Activated effector memory CD4-positive, alpha-beta T cell treated with Interleukin-2 at 50 U/mL for 16 hours (primary cell): ENCODE measurements around the gene ETNPPL.
"Not testable (repeated sequence)": the region's sequence is repeated elsewhere in the genome, so short reads cannot be mapped to it uniquely, and the experiment has no call there.

Experiments used
- DNase-seq: peaks from one replicate; pipeline ENCODE4 v3.0.0-alpha.2; 2020

The ETNPPL gene

DNA sequence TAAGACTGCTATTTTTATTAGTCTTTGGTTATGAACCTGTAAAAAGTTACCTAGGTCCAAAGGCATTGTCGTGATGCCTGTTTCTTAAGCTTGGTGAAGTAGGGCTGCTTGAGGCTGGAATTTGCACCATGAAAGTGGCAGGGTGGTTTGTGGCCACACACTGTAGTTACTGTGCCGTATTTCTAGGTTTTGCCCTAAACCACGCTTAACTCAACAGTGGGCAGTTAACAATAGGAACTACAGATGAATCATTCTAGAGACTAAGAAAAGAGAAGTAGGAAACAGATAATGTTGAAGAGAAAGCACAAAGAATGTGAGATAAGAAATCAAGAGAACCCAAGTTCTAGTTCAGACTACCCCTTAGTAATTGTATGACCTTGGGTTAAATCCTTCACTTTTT lies 11.5 kb downstream of the ETNPPL start:
- no peak for DNase-seq

DNA sequence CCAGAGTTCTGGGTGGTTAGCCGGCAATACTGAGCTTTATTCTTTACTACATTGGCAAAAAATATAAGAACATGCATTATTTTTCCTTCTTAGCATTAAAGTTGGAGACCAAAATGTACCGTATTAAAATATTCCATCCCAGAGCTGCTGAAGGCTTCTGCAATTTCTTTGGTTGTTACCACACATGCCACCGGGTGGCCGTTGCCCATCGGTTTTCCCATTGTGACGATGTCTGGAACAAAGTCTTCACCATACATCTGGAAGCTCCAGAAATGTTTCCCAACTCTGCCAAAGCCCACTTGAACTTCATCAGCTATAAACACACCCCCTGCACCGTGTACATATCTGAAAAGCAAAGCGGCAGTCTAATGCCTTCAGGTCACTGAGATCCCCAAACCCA lies 13.7 kb downstream of the ETNPPL start:
- no peak for DNase-seq

DNA sequence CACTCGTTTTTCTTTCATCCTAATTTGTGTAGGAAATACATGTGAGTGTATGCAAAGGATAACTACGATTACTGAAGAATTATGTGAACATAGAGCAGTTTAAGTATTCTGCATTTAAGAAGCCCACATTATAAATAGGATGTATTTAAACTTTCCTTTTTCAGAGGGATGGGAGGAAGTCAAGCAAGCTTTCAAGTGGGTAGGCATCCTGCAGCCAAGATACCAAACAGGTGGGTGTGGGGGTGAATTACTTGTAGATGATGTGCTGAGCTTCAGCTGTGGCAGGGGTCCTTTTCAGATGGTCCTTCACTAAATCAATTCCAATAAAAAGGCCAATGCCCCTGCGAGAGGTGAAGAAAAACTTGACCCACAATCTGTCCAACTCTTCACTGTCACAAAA lies 16.3 kb downstream of the ETNPPL start:
- no peak for DNase-seq

DNA sequence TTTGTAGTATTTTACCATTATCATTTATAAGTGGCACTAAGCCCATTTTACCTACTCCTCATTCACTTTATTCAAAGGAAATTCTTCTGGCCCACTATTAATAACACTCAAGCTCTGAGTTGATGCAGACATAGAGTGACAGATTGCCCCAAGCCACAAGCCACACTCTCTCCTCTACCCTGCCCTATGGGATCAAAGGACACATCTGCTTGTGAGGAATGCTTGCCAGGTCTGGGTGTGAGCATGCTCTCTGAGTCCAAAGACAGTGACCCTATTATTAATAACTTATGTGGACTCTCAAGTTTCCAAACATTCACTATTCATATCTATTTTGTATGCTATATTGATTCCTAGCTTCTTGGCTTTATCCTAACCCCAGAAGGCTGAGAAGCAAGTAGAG lies 18.5 kb downstream of the ETNPPL start:
- DNase-seq, result no peak

DNA sequence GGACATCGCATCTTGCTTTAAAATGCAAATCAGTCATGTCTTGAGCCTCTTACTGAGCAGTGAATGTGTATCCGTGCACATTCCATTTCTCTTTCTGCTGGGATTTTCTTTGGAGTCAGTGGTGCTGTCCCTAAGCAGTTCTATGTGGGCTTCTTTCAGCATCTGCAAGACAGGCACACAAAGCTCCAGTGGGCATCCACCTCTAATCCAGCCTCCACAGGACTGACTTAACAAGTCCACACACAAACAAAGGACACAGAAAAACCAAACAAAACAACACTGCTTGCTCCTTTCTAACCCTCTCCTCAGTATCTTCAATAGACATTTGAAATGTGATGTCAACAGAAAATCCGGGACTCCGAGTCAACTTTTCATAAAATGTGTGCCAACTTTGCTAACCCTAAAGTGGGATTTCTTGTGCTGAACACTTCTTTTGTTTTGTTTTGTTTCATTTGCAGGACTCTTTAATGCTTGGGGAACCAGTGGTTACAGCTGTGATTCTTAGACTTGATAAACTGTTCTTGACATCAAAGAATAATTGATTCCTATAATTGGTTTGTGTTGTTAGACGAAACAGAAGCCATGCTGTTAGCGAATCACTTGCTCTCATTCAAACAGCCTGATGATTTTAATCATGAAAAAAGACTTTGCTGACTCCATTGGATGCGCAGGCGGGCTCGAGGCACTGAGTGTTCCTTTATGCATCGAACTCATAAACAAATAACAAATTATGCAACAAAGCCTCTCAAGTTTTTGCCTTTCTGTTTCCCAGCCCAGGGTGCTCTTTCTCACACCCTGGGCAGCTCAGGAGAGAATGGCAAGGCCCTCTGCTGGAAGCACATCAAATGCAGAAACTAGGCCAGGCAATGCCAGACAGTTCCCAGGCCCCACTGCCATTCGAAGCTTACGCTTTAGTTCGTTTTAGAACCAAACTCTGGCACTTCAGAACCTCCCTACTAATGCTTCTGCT lies 20.1 kb downstream of the ETNPPL start:
- no peak for DNase-seq

DNA sequence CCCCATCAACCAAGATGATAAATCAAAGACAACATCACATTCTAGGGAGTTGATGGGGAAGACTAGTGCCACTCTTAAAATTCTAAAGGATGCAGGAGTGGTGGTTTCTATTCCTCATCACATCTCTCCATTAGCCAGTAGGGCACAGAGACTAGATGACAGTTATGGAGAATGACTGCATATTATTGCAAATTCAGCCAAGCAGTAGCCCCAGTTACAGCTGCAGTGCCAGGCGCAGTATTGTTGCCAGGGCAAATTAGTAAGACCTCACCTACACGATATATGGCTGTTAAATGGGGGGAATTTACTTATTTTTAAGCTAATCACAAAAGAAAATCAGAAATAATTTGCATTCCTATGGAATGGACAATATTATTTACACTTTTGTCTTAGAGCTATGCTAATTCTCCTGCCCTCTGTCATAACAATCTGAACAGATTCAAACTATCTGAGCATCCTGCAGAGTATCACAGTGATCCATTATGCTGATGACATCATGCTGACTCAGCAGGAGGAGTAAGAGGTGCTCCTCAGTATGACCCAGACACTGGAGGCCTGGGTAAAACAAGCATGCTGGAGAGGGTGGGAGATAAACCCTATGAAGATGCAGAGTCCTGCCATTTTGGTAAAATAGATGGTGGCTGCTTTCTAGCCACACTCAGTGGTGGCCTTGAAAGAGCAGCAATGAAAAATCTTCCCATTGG lies 24.7 kb downstream of the ETNPPL start:
- DNase-seq, result no peak

- no peak for DNase-seq
These were observed 31.8 kb downstream of the ETNPPL start for GRCh38 chr4:108731006-108731405.

- no peak for DNase-seq
These were observed 32.3 kb downstream of the ETNPPL start for GRCh38 chr4:108730579-108730978.

DNA sequence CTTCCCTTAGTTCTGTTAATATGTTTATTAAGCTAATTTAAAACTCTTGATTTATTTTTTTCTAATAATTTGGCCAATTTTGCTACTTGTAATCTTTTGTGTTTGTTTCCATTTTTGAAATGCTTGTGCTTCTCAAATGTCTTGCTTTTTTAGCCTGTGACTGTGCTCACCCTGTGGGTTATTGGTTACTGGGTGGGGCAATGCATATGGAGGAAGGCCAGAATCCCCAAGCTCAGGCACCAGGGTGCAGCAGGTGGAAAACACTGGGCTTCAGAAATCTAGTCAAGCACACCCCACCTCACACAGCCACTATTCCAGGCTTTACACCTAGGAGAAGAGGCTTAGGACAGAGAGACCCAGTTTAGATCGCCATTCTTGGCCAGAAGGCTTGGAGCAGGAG lies 33.1 kb downstream of the ETNPPL start:
- no peak for DNase-seq

- no peak for DNase-seq
These were observed 37.4 kb downstream of the ETNPPL start for GRCh38 chr4:108725457-108725856.

- no peak for DNase-seq
These were observed 45.5 kb downstream of the ETNPPL start for GRCh38 chr4:108717386-108717785.

DNA sequence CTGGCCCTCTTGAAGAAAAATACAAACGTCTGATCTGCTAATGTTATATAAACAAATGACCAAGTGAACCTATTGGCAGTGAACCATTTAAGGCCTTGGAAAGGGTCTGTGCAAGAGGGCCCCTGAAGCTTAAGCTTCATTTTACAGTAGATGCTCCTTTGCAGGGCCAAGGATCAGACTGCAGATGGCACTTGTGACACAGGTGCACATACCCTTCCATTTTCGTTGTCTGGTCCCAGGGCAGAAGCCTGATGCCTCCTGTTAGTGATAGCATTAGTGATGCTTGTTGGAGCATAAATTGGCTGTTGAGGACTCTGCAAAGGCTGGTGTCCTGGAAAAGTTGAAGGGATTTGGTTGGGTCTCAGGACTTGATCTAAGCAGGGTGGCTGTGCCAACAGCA lies 46.5 kb downstream of the ETNPPL start:
- no peak for DNase-seq

GRCh38 chr4:108714880-108715279 lies 48.0 kb downstream of the ETNPPL start:
- no peak for DNase-seq

GRCh38 chr4:108710578-108710977 lies 52.3 kb downstream of the ETNPPL start:
- DNase-seq, result not testable (repeated sequence)

GRCh38 chr4:108709722-108710121 lies 53.1 kb downstream of the ETNPPL start:
- no peak for DNase-seq

DNA sequence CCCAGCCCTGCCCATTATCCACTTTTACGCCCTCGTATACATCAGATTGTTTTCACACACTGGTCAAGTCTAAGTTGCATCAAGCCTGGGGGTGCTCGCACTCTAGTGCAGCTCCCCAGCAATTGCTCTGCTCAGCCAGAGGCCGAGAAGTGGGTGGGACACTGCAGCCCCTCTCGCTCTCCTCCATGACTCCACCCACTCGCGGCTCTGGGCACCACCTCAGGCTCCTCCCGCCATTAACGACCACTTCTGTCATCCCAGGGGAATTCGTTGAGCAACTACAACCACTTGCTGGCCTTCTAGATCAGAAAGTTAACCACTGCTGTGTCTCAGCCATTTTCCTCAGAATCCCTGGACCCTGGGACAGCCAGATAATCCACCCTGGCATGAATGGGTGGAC lies 53.6 kb downstream of the ETNPPL start:
- DNase-seq, result no peak

DNA sequence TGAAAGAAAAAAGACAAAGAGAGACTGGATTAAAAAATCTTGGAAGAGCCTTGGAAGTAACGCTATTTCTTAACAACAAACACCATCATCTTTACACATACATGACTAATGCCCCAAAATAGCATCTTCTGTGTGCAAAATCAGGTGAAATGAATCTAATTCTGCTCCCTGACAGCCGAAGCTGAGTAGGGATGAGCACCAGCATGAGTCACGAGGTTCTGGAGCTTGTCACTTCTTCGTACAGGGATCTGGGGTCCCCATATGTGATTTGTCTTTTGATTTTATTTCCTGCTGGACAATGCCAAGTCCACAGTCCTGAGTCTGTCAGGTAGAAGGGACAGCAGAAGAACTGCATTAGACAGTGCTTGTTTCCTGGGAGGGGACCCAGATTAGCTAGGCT lies 56.6 kb downstream of the ETNPPL start:
- DNase-seq, result no peak

GRCh38 chr4:108703966-108704365 lies 58.9 kb downstream of the ETNPPL start:
- no peak for DNase-seq

DNA sequence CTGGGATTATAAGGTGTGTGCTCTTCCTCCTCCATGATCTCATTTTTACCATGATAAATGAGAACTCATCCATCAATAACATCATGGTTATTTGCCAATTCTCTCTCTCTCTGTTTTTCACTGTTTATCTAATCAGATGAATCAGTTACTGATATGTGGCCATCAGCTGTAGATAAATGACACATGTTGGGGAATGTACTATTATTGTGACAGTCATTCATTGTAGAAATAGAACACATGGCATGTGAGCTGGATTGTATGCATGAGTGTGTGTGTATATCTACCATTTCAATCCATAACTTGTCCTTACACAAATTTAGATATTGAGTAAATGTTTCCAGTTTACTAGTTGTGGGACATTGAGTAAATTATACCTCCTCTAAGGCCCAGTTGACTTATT lies 59.5 kb downstream of the ETNPPL start:
- no peak for DNase-seq

DNA sequence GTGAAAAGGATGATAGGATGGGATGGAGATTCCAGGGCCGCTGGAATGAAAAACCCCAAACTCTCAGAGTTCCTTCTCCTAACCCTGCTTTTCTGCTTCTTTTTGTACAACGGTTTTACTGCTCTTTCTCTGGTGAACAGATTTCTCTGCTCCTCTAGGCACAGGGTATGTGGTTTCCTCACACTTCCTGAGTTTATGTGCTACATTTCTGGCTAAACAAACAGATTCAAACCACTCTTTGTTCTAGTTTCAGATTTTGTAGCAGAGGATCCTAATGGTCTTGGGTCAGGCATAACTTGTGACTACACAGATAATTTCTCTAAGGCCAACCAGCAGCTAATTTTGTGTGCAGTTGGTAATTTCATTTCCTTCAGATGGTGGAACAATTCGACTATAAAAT lies 59.9 kb downstream of the ETNPPL start:
- DNase-seq, result no peak

DNA sequence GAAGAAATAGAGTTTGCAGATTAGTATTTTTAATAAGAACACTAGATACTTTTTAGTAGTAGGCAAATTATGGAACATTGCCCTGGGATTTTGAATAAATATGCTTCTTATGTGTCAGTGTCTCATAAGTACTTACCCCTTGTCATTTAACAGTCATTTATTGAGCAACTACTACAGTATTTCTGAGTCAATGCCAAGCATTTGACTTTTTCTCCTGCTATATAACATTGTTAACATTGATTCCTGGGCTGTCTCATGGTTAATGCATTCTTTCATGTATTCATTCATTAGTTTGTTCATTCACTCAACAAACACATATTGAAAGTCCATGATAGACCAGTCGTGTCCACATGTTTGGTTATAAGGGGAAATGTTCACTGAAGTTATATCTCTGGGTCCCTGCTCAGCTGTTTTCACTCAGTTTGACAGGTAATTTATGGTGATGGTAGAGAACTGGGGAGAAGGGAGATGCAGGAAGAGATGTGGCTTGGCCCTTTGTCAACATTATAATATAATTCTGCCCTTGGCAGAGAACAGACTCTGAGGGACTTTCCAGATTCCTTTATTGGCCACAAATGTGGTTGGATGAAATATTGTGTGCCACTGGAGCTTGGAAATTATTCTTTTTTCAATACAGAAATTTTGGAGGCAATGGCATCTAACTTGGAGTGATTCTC lies 62.6 kb downstream of the ETNPPL start:
- no peak for DNase-seq

GRCh38 chr4:108696160-108696559 lies 66.7 kb downstream of the ETNPPL start:
- no peak for DNase-seq

GRCh38 chr4:108695062-108695461 lies 67.8 kb downstream of the ETNPPL start:
- DNase-seq, result no peak

GRCh38 chr4:108694423-108694822 lies 68.4 kb downstream of the ETNPPL start:
- DNase-seq, result no peak
